Neural progenitor cell (in vitro differentiated cells): Measurements from ENCODE around the gene MINDY4. TPM values are rescaled to one million over a fixed set of nuclear protein-coding genes. Genes with fewer than 3 reads are reported as not detected.

Source experiments
- DNase-seq: peaks from one replicate; pipeline ENCODE4 v3.0.0-alpha.2; 2016; ENCODE audit warnings: low spot score
- H2AFZ ChIP-seq: fragments of 200-600 bp; sonication (generic); replicated peaks from 2 replicates; pipeline ENCODE4 v1.6.1; 2016; ENCODE audit warnings: antibody characterized with exemption
- H3F3A ChIP-seq: fragments of 200-600 bp; sonication (generic); 2 replicates; pipeline ENCODE4 v1.6.1; 2016; ENCODE audit warnings: antibody characterized with exemption, low read depth
- H3K27ac ChIP-seq: fragments of 200-600 bp; sonication (generic); 2 replicates; pipeline ENCODE4 v1.5.1; 2016; ENCODE audit warnings: mild to moderate bottlenecking
- H3K27me3 ChIP-seq: fragments of 200-600 bp; sonication (generic); 2 replicates; pipeline ENCODE4 v1.6.1; 2016; ENCODE audit warnings: mild to moderate bottlenecking, moderate library complexity
- H3K36me3 ChIP-seq: fragments of 200-600 bp; sonication (generic); 2 replicates; pipeline ENCODE4 v1.5.1; 2016
- H3K4me1 ChIP-seq: fragments of 200-600 bp; sonication (generic); 2 replicates; pipeline ENCODE4 v1.6.1; 2016; ENCODE audit warnings: mixed run types
- H3K4me2 ChIP-seq: fragments of 200-600 bp; sonication (generic); 2 replicates; pipeline ENCODE4 v1.6.1; 2016
- H3K4me3 ChIP-seq: fragments of 200-600 bp; sonication (generic); 2 replicates; pipeline ENCODE4 v1.5.1; 2016
- H3K79me2 ChIP-seq: fragments of 200-600 bp; sonication (generic); 2 replicates; pipeline ENCODE4 v1.6.1; 2016; ENCODE audit warnings: low read depth
- H3K9ac ChIP-seq: fragments of 200-600 bp; sonication (generic); 2 replicates; pipeline ENCODE4 v1.6.1; 2016
- H3K9me3 ChIP-seq: fragments of 200-600 bp; sonication (generic); 2 replicates; pipeline ENCODE4 v1.5.1; 2016; ENCODE audit warnings: low read depth
- H4K20me1 ChIP-seq: fragments of 200-600 bp; sonication (generic); 2 replicates; pipeline ENCODE4 v1.6.1; 2016; ENCODE audit warnings: low read depth
- H3K27ac Mint-ChIP-seq: 3 replicates; pipeline ENCODE4 v1.8.0; 2021; ENCODE audit warnings: mixed read lengths
- H3K27me3 Mint-ChIP-seq: 2 replicates; pipeline ENCODE4 v1.8.0; 2022; ENCODE audit warnings: low read depth, mild to moderate bottlenecking, inconsistent platforms, moderate library complexity, mixed read lengths; ENCODE audit not compliant: insufficient read depth
- H3K36me3 Mint-ChIP-seq: 3 replicates; pipeline ENCODE4 v1.8.0; 2021; ENCODE audit warnings: mixed read lengths
- H3K4me1 Mint-ChIP-seq: 3 replicates; pipeline ENCODE4 v1.8.0; 2021; ENCODE audit warnings: mixed read lengths
- H3K4me3 Mint-ChIP-seq: 3 replicates; pipeline ENCODE4 v1.8.0; 2021; ENCODE audit warnings: mild to moderate bottlenecking, moderate library complexity, mixed read lengths
- H3K9me3 Mint-ChIP-seq: 3 replicates; pipeline ENCODE4 v1.8.0; 2020; ENCODE audit warnings: mixed read lengths
- EZH2 ChIP-seq: fragments of 200-600 bp; sonication (generic); IDR thresholded peaks from 2 replicates; pipeline ENCODE4 v1.6.1; 2017; ENCODE audit warnings: antibody characterized with exemption, mild to moderate bottlenecking, moderate library complexity
- EZH2phosphoT487 ChIP-seq: fragments of 200-600 bp; sonication (generic); IDR thresholded peaks from 2 replicates; pipeline ENCODE4 v1.6.1; 2017; ENCODE audit warnings: antibody characterized with exemption
- total RNA-seq: library from RNA; depleted of rRNA; stranded (reverse); fragments of >200 nt; gene quantifications from 2 replicates; pipeline ENCODE4 v1.2.3, GENCODE V29; 2015; ENCODE audit warnings: low replicate concordance
- TF ChIP-seq, protein P1 (sequence below): fragments of 200-600 bp; sonication (generic); IDR thresholded peaks from 2 replicates; pipeline ENCODE4 v1.5.1; 2017; ENCODE audit warnings: antibody characterized with exemption, mild to moderate bottlenecking

MINDY4 gene
- total RNA-seq, 1 donor from 2014 or later: 5.9 TPM

DNA sequence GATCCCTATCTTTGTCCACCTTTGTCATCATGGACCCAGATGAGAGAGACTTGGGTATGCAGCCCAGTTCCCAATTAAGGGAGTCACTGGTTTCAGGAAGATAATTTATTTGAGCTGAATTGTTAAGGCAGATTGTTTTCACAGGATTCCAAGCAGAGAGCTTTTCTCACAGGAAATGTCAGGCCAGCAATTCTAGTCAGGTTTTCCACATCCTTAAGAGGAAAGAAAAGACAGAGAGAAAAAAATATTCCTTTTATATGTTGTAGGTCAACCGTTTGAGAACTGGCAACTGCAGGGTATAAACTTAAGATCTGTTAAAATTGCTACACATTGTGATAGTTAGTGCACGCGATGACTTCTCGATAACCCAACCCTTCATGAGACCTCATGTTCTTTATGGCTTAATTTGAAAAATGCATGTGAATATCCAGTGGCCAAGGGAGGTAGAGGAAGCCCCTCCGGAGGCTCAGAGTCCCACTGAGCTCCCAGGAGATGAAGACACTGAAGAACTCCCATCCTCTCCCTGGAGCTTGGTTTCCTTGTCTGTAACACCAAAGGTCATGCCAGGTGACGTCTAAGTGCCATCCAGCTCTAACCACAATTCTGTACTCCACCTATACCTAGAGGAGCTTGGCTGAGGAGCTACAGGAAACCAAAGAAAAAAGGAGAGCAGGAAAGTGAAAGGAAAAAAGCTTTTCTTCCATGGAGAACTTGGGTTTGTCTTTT is 45.6 kb downstream of the MINDY4 start:
- H2AFZ ChIP-seq: no peak overlapping the region
- H3K4me2 ChIP-seq: no peak overlapping the region
- H3K4me3 ChIP-seq: no peak overlapping the region
- no peak overlapping the region for H3K27ac ChIP-seq
- no peaks in the 10 kb centered on the region for H3K79me2 ChIP-seq
- peaks cover 2% of the 10 kb centered on the region for H3K36me3 Mint-ChIP-seq
- no peaks in the 10 kb centered on the region for H3K27me3 Mint-ChIP-seq
- no peaks in the 10 kb centered on the region for H3K4me1 ChIP-seq
- H3F3A ChIP-seq: no peaks in the 10 kb centered on the region
- H3K27ac Mint-ChIP-seq: no peak overlapping the region
- H3K4me3 Mint-ChIP-seq: no peak overlapping the region
- no peak for TF ChIP-seq EZH2phosphoT487
- TF ChIP-seq, protein P1, sequence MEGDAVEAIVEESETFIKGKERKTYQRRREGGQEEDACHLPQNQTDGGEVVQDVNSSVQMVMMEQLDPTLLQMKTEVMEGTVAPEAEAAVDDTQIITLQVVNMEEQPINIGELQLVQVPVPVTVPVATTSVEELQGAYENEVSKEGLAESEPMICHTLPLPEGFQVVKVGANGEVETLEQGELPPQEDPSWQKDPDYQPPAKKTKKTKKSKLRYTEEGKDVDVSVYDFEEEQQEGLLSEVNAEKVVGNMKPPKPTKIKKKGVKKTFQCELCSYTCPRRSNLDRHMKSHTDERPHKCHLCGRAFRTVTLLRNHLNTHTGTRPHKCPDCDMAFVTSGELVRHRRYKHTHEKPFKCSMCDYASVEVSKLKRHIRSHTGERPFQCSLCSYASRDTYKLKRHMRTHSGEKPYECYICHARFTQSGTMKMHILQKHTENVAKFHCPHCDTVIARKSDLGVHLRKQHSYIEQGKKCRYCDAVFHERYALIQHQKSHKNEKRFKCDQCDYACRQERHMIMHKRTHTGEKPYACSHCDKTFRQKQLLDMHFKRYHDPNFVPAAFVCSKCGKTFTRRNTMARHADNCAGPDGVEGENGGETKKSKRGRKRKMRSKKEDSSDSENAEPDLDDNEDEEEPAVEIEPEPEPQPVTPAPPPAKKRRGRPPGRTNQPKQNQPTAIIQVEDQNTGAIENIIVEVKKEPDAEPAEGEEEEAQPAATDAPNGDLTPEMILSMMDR: no peak
- TF ChIP-seq EZH2: no peak
- no peaks in the 10 kb centered on the region for H4K20me1 ChIP-seq
- H3K9me3 ChIP-seq: no peaks in the 10 kb centered on the region
- H3K27me3 ChIP-seq: no peaks in the 10 kb centered on the region
- DNase-seq: no peak
- peaks cover 6% of the 10 kb centered on the region for H3K36me3 ChIP-seq
- H3K4me1 Mint-ChIP-seq: no peaks in the 10 kb centered on the region
- H3K9ac ChIP-seq: no peak overlapping the region
- H3K9me3 Mint-ChIP-seq: no peaks in the 10 kb centered on the region

DNA sequence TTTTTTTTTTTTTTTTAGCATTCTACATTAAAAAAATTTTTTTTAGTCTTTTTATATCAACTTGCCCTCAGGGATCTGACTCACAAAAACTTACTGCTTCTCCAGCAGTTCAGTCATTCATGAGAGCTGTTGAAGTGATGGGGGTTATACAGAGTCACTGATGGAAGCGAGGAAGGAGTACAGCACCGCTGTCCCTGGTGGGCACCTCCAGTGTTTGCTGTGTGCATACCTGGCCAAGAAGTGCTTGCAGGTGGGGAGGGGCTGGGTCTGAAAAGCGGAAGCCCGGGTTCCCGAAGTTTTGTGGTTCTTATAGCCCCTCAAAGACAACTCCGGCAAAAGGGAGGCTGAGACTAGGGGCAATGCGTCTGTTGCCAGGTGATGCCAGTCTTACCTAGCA is 46.2 kb downstream of the MINDY4 start:
- Histone ChIP-seq H3F3A (no peaks in the 10 kb centered on the region), H3K4me2 (no peak overlapping the region), H3K36me3 (peaks cover 6% of the 10 kb centered on the region), H3K4me1 (no peaks in the 10 kb centered on the region), H3K27ac (no peak overlapping the region), H3K27me3 (no peaks in the 10 kb centered on the region), H4K20me1 (no peaks in the 10 kb centered on the region), H3K4me3 (no peak overlapping the region), H3K79me2 (no peaks in the 10 kb centered on the region), H3K9me3 (no peaks in the 10 kb centered on the region), H3K9ac (no peak overlapping the region), H2AFZ (no peak overlapping the region)
- no peaks in the 10 kb centered on the region for H3K4me1 Mint-ChIP-seq
- H3K4me3 Mint-ChIP-seq: no peak overlapping the region
- no peak for DNase-seq
- TF ChIP-seq EZH2phosphoT487 (no peak), EZH2 (no peak)
- no peaks in the 10 kb centered on the region for H3K27me3 Mint-ChIP-seq
- no peaks in the 10 kb centered on the region for H3K9me3 Mint-ChIP-seq
- H3K36me3 Mint-ChIP-seq: peaks cover 2% of the 10 kb centered on the region
- H3K27ac Mint-ChIP-seq: no peak overlapping the region

DNA sequence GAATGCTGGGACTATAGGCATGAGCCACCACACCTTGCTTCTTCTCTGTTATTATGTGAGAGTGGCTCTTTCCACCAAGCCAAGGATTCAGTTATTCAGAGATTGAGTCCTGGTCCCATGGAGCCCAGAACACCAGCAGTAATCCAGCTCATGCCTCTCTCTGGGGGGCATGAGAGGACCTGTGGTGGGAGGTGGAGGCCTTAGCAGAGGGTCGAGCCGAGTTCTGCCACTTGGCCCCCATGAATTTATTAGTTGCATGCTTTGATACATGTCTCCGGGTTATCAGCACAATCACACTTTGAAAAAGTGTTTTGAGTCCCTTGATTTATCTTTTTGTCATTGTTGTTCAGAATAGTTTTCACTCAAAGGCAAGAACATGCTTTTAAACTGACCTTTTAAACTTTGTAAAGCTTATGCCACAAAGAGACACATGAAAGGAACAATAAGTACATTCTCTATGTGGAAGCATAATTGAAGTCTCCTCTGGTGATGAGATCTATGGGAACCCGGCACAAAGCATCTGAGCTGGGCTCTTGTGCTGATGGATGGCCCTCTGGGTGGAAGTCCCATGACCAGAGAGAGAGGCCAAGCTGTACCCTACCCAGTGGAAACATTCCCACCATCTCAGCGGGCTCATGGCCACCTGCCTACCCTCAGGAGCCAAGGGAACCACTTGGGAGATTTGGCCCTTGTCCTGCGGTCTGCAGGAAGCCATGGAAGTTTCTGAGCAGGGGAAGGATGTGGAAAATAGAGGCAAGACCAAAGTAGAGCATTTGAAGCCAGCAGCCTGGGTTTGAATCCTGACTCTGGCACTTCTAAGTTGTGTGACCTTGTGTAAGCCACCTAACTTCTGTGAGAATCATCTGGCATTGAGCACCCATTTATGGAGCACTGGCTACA is 53.9 kb downstream of the MINDY4 start:
- Histone ChIP-seq H3K9me3 (no peaks in the 10 kb centered on the region), H3K27me3 (no peaks in the 10 kb centered on the region), H3K9ac (no peak overlapping the region), H3K27ac (no peak overlapping the region), H3F3A (no peaks in the 10 kb centered on the region), H3K4me1 (peaks cover 5% of the 10 kb centered on the region), H3K79me2 (no peaks in the 10 kb centered on the region), H3K4me2 (no peak overlapping the region), H3K36me3 (peaks cover 6% of the 10 kb centered on the region), H2AFZ (no peak overlapping the region), H3K4me3 (no peak overlapping the region), H4K20me1 (no peaks in the 10 kb centered on the region)
- H3K27ac Mint-ChIP-seq: no peak overlapping the region
- TF ChIP-seq EZH2 (no peak), EZH2phosphoT487 (no peak)
- TF ChIP-seq, protein P1: no peak
- peaks cover 2% of the 10 kb centered on the region for H3K27me3 Mint-ChIP-seq
- DNase-seq: no peak
- H3K4me1 Mint-ChIP-seq: no peaks in the 10 kb centered on the region
- H3K4me3 Mint-ChIP-seq: no peak overlapping the region
- H3K36me3 Mint-ChIP-seq: peaks cover 12% of the 10 kb centered on the region
- no peaks in the 10 kb centered on the region for H3K9me3 Mint-ChIP-seq
